Embryonic facial prominence (tissue), 1 donor: Measurements from ENCODE around the gene MAN2A1.
"Not testable (repeated sequence)": the region's sequence is repeated elsewhere in the genome, so short reads cannot be mapped to it uniquely, and the experiment has no call there.

Experiments
- DNase-seq: peaks from one replicate; pipeline ENCODE4 v3.0.0-alpha.2; 2016; ENCODE audit errors: extremely low spot score

The MAN2A1 gene

DNA sequence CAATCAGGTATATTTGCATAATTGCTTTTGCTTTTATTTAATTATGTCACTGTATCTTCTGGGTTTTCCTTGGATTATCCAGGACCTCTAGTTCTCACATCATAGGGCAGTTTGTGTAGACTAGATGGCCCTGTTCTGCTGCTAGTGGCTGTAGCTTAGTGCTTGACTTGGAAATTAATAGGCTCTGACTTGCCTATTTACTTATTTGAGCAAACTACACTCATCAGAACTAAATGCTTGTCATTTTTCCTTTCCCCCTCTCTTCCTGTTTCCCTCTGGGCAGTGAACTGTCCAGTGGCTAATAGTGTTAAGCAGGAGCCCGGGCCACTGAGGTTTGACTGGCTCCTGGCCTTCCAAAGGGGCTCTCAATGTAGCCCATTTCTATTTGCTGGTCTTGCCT, 135.7 kb downstream of the MAN2A1 start:
- DNase-seq: no peak

GRCh38 chr5:109826426-109826825, 136.7 kb downstream of the MAN2A1 start:
- DNase-seq: no peak

DNA sequence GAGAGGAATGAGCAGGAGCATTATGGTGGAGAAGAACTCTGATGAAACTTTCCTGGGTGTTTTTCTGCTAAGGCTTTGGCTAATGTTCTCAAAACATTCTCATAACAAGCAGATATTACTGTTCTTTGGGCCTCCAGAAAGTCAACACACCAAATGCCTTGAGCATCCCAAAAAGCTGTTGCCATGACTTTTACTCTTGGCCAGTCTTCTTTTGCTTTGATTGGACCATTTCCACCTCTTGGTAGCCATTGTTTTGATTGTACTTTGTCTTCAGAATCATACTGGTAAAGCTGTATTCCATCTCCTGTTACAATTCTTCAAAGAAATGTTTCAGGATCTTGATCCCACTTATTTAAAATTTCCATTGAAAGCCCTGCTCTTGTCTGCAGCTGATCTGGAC, 139.6 kb downstream of the MAN2A1 start:
- no peak for DNase-seq

GRCh38 chr5:109830955-109831502, 141.3 kb downstream of the MAN2A1 start:
- DNase-seq: no peak

GRCh38 chr5:109832207-109833188, 142.8 kb downstream of the MAN2A1 start:
- DNase-seq: not testable (repeated sequence)

DNA sequence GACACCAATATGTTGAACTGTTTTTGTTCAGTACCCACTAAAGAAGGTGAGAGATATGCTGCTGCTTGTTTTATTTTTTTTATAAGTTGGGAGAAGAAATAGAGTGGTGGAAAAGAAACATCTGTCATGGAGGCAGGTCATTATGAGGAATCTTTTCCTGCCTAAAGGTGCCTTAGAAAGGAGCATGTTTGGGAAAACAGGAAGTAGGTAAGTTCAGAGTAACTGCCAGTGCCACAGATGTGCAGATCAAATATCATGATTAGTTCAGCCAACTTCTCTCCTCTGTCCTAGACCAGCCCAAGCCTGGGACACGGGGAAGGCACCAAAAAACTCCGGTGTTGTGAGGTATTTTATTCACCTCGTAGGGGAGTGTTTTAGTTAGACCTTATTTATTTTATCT, 144.2 kb downstream of the MAN2A1 start:
- DNase-seq: no peak

GRCh38 chr5:109836280-109836679, 146.6 kb downstream of the MAN2A1 start:
- no peak for DNase-seq

GRCh38 chr5:109837231-109837861, 147.6 kb downstream of the MAN2A1 start:
- DNase-seq: no peak

DNA sequence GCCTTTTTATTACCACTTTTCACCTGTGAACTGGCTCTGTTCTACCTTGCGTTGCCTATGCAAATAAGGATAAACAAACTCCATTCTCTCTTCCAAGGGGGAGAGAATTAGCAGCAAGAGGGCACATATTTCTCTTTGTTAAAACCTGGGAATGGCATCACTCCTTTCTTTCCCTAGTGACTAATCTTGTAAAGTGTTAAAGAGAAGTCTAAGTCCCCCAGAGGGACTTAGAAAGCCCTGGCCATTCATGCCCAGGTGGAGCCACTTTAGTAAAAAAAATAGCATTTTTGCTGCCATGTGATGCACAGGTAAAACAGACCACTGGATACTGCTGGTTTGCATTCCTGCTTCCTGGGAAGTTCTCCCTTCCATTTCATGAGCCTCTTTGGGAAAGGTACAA, 148.4 kb downstream of the MAN2A1 start:
- DNase-seq: no peak

DNA sequence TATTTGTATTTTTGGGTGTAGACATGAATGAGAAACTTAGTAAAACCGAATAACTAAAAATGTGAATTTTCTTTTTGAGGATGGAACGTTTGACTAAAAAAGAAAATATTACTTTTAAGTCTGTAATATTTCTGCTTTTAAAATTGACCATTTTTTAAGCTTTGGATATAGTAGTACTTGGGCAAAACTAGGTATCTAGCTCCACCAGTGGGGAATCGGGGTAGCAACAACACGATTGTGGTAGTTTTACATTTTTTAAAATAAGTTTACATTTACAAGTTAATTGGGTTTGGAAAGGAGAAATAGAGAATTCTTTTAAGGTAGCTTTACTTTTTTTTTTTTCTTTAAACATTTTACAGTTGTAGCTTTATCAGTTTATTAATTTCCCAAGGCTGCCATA, 154.4 kb downstream of the MAN2A1 start:
- no peak for DNase-seq

- no peak for DNase-seq
Observed at GRCh38 chr5:109844695-109845094, 155.0 kb downstream of the MAN2A1 start.

GRCh38 chr5:109848130-109848529, 158.4 kb downstream of the MAN2A1 start:
- no peak for DNase-seq

- DNase-seq: no peak
Observed at GRCh38 chr5:109849478-109850088, 159.9 kb downstream of the MAN2A1 start.

DNA sequence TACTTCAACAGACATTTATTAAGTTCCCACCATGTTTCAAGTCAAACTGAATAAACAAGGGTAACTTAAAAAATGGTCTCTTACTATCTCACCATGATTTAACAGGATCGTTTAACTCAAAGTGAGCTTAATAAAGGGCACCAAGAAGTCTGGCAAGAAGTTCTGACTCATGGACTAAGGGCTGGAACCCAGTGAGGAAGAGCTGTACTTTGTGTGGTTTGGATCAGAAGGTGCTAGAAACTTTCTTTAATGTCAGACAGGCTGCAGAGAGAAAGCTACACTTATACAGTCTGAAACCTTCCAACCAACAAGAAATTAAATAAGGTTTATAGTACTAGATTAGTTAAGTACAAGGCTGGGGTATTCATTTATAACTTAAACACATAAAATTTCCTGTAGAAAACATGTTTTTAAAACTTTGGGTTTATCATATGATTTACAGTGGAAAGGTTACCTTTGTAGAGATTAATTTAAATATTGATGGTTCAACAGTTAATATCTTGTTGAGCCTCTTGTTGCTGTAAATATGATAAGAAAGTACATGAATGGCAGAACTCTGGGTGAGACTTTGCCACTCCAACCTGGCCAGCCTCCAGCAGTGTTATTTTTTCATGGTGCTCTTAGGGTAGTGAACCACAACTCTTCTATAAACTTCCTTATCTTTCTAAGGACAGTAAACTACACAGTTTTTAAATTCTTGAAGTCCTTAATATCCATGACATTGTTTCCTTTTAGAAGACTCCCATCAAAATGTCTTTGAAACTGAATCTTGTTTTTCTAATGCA, 162.8 kb downstream of the MAN2A1 start:
- DNase-seq: no peak

DNA sequence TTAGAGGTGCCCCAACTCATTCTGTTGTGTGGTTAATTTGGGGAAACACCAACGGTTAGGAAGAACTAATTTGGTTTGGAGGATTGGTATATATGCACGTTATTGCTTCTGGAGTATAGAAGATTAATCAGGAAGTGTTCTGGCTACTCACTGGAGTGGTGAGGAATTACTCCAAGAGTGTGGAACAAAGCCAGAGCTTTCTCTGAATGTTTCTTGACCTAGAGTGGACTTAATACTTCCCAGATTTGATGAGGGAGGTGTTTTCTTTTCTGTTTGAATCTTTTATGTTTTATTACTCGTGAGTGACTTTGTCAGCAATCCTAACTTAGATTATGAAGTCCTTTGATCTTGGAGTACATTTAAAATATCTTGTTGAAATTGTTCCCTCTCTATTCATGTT, 163.7 kb downstream of the MAN2A1 start:
- no peak for DNase-seq

DNA sequence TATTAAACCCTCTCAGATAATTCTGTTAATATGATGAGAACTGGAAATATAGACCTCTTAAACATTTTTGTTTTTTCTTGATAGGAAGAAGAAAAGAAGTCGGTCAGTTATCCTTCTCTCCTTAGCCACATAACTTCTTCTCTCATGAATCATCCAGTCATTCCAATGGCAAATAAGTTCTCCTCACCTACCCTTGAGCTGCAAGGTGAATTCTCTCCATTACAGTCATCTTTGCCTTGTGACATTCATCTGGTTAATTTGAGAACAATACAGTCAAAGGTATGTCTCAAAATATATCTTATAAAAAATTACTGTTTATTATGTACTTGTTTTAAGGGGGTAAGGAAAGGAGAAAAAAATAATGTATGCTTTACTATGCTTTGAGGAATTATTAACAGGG, 165.3 kb downstream of the MAN2A1 start:
- DNase-seq: no peak

GRCh38 chr5:109857405-109858031, 167.8 kb downstream of the MAN2A1 start:
- DNase-seq: no peak

DNA sequence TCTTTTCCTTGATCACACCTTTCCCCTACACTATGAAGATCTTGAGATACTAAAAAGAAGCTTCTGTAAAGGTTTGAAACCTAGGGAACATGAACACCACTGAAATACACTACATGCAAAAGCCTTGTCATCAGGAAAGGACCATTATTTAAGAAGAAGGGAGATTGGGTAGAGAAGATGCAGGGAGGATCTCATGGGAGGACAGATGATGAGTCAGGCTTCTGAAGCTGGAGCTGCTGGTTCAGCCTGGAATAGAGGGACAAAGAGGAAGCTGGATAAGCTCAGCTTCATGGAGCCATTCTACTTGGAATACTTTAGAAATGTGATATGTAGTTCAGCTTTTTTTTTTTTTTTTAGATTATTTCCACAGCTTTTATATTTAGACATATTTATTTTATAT, 169.8 kb downstream of the MAN2A1 start:
- DNase-seq: no peak

DNA sequence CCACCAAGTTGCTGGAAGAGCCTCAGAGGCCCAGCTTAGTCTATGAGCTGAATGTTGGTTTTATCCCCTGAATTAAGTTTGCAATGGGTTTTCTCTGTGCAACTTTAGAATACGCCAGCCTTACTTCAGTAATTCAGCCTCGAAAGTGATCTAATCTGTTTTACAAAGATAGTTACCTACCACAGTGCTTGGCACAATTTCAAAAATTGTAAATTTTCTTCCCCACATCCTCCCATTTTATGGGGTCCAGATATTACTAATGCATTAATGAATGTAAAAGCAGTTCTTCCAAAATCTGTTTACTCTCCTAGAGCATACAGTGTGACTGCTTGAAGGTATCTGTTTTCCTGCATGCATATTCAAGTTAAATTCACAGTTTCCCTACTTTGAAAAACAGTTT, 172.6 kb downstream of the MAN2A1 start:
- DNase-seq: no peak

DNA sequence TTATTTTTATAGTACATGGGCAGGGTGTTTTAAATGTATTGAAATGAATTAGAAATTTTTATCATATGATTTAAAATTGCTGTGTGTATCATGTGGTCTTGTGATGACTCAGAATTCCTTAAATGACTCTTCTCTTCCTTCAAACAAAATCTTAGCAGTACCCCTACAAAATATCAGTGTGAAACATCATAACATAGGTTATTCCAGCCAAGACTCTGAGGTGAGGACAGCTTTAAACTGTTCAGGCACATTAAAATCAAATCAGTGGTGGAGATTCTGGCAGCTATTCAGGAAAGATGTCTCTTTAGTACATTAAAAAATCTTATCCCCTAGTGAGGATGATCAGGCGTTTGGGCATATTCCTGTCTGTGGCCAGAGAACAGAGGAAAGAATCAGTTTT, 174.0 kb downstream of the MAN2A1 start:
- no peak for DNase-seq

- DNase-seq: no peak
Observed at GRCh38 chr5:109865637-109866036, 175.9 kb downstream of the MAN2A1 start.
